ENCODE data around the gene ACAD10. TPM values are rescaled to one million over a fixed set of nuclear protein-coding genes. Genes with fewer than 3 reads are reported as not detected.

The ACAD10 gene
- total RNA-seq, 1 experiment from 2014 or later = 32.9 TPM

DNA sequence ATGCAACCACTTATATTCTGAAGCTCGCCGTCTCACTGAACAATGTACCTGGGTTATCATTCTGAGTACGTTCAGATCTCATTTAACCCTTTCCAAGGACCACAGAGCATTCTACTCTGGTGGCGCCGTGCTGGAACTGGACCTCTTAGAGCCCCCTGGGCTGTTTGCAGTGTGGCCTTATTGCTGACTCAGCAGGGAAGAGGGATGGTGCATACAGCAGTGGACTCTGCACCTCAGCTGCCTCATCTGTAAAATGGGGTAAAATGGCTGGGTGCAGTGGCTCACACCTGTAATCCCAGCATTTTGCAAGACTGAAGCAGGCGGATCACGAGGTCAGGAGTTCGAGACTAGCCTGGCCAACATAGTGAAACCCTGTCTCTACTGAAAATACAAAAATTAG, 83.7 kb downstream of the ACAD10 start:
- TF ChIP-seq EZH2 (IDR thresholded peaks at IDR 0.05; ENCODE audit: borderline replicate concordance, low read depth, low read length, poor library complexity, severe bottlenecking) = no peak
- TF ChIP-seq, protein P1, sequence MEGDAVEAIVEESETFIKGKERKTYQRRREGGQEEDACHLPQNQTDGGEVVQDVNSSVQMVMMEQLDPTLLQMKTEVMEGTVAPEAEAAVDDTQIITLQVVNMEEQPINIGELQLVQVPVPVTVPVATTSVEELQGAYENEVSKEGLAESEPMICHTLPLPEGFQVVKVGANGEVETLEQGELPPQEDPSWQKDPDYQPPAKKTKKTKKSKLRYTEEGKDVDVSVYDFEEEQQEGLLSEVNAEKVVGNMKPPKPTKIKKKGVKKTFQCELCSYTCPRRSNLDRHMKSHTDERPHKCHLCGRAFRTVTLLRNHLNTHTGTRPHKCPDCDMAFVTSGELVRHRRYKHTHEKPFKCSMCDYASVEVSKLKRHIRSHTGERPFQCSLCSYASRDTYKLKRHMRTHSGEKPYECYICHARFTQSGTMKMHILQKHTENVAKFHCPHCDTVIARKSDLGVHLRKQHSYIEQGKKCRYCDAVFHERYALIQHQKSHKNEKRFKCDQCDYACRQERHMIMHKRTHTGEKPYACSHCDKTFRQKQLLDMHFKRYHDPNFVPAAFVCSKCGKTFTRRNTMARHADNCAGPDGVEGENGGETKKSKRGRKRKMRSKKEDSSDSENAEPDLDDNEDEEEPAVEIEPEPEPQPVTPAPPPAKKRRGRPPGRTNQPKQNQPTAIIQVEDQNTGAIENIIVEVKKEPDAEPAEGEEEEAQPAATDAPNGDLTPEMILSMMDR (conservative IDR thresholded peaks at IDR 0.05; ENCODE audit: low read depth, low read length) = no peak
- no peaks in the 10 kb centered on the region for H3K27me3 ChIP-seq (replicated peaks; ENCODE audit: insufficient read depth, low read depth, low read length, poor library complexity)
- no peak for DNase-seq (ENCODE audit: low spot score)
- no TSS peak for BruUV-seq (replicated peaks)
- H3K9me3 ChIP-seq (ENCODE audit: low read depth, low read length, poor library complexity, severe bottlenecking) = no peaks in the 10 kb centered on the region
- no peak overlapping the region for H3K27ac ChIP-seq (ENCODE audit: low read depth, low read length, poor library complexity, severe bottlenecking)
- H3K4me1 ChIP-seq (ENCODE audit: insufficient read depth, low read length, poor library complexity, severe bottlenecking) = peaks cover 6% of the 10 kb centered on the region
- ChIA-PET POLR2A (ENCODE audit: low non-redundant PET) (no interaction called here), CTCF (no interaction called here)
- H3K4me3 ChIP-seq (ENCODE audit: low read depth, low read length, poor library complexity, severe bottlenecking) = no peak overlapping the region
- intact Hi-C loops (cut with micrococcal nuclease; ENCODE audit: unreplicated experiment) = loop anchor here (5.0 kb wide), 1 partner anchor 43 kb away; no protein-coding TSS in a partner anchor
- no peaks in the 10 kb centered on the region for H3K36me3 ChIP-seq (ENCODE audit: insufficient read depth, low read length, poor library complexity, severe bottlenecking)

DNA sequence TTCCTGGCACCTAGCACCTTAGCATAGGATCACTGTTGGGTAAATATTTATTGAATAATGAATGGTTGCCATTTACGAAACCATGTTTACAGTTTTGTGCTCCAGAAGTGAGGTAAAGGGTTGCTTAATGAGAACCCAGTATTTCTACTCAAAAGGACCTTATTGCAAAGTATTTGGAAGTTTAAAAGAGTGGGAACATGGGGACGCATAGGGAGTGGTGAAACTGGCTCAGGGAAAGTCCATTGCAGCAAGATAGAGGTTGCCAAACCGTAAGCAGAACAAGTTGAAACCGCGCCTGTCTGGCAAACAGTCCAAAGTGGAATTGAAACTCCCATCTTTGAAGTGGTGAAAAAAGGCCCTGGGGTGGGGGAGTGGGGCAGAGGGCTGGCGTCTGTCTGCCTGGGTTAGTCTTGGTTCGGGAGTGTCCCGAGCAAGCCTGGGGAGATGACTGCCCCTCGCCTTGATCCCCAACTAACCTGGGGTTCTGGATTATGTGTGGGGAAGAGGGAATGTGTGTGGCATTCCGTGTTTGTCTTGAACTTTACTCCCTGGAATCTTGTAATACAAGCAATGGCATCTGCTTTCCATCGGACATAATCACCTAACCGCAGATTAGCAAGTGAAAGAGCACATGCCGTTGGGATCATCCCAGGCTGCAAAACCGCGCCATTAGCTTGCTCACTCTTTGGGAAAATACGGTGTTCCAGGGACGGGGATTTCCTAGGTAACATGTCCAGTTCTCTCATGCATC, 88.1 kb downstream of the ACAD10 start:
- ChIA-PET CTCF (no interaction called here), POLR2A (ENCODE audit: low non-redundant PET) (no interaction called here)
- no peak for DNase-seq (ENCODE audit: low spot score)
- no TSS peak for BruUV-seq (replicated peaks)
- no peak overlapping the region for H3K4me3 ChIP-seq (ENCODE audit: low read depth, low read length, poor library complexity, severe bottlenecking)
- TF ChIP-seq EZH2 (IDR thresholded peaks at IDR 0.05; ENCODE audit: borderline replicate concordance, low read depth, low read length, poor library complexity, severe bottlenecking) = no peak
- TF ChIP-seq, protein P1 (conservative IDR thresholded peaks at IDR 0.05; ENCODE audit: low read depth, low read length) = no peak
- no peaks in the 10 kb centered on the region for H3K36me3 ChIP-seq (ENCODE audit: insufficient read depth, low read length, poor library complexity, severe bottlenecking)
- no peak overlapping the region for H3K27ac ChIP-seq (ENCODE audit: low read depth, low read length, poor library complexity, severe bottlenecking)
- intact Hi-C loops (cut with micrococcal nuclease; ENCODE audit: unreplicated experiment) = no loop called here
- no peaks in the 10 kb centered on the region for H3K27me3 ChIP-seq (replicated peaks; ENCODE audit: insufficient read depth, low read depth, low read length, poor library complexity)
- H3K4me1 ChIP-seq (ENCODE audit: insufficient read depth, low read length, poor library complexity, severe bottlenecking) = peaks cover 7% of the 10 kb centered on the region
- H3K9me3 ChIP-seq (ENCODE audit: low read depth, low read length, poor library complexity, severe bottlenecking) = no peaks in the 10 kb centered on the region

DNA sequence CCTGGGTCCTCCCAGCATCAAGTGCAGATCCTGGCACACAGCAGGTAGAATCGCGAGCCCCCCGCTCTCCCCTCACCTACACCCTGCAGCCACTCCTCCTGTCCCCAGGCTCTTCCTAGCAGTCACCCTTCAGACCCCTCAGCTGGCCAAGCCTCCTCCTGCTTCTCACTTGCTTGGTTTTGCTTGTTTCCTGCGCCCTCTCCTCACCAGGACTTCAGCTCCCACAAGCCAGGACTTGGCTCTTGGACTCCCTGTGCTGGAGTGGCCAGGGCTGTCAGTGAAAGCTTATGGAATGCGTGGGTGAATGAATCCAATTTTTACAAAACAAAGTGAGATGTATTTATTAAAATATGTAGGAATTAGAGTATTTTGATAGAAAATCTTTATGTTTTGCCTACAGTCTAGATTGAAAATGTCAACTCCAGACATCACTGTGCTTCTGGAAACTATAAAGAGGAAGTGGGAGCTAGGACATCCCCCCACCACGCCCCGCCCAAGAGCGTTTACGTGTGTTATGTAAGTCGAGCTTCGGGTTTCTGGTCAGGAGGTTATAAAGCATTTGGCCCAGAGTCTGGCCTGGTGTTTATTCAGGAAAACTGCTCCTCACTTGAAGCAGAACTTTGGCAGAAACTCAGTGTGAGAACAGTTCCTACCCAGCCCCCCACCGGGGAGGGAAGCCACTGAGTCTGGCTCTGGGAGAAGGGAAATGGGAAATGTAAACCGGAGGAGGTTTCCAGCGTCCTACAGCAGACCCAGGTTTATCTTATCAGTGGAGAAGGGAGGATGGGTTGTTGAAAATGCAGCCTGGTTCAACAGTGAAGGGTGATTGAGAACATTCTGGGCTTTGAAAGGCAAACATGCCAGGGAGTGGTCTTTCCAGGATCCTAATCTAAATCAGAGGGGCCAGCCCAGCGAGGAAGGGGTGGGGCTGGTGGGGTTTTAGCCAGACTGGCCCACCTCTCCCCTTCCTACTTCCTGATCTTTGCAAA, 89.6 kb downstream of the ACAD10 start:
- ChIA-PET POLR2A (ENCODE audit: low non-redundant PET) (no interaction called here), CTCF (no interaction called here)
- TF ChIP-seq, protein P1 (conservative IDR thresholded peaks at IDR 0.05; ENCODE audit: low read depth, low read length) = no peak
- no peak for TF ChIP-seq EZH2 (IDR thresholded peaks at IDR 0.05; ENCODE audit: borderline replicate concordance, low read depth, low read length, poor library complexity, severe bottlenecking)
- no peaks in the 10 kb centered on the region for H3K36me3 ChIP-seq (ENCODE audit: insufficient read depth, low read length, poor library complexity, severe bottlenecking)
- H3K27ac ChIP-seq (ENCODE audit: low read depth, low read length, poor library complexity, severe bottlenecking) = no peak overlapping the region
- no peaks in the 10 kb centered on the region for H3K27me3 ChIP-seq (replicated peaks; ENCODE audit: insufficient read depth, low read depth, low read length, poor library complexity)
- no peak overlapping the region for H3K4me3 ChIP-seq (ENCODE audit: low read depth, low read length, poor library complexity, severe bottlenecking)
- no TSS peak for BruUV-seq (replicated peaks)
- peaks cover 7% of the 10 kb centered on the region for H3K4me1 ChIP-seq (ENCODE audit: insufficient read depth, low read length, poor library complexity, severe bottlenecking)
- no peaks in the 10 kb centered on the region for H3K9me3 ChIP-seq (ENCODE audit: low read depth, low read length, poor library complexity, severe bottlenecking)
- no peak for DNase-seq (ENCODE audit: low spot score)
- intact Hi-C loops (cut with micrococcal nuclease; ENCODE audit: unreplicated experiment) = no loop called here

Data from A673 (cell line).